ENCODE results near the gene KIF1B.
"Not testable (repeated sequence)": the region's sequence is repeated elsewhere in the genome, so short reads cannot be mapped to it uniquely, and the experiment has no call there.

The KIF1B gene

DNA sequence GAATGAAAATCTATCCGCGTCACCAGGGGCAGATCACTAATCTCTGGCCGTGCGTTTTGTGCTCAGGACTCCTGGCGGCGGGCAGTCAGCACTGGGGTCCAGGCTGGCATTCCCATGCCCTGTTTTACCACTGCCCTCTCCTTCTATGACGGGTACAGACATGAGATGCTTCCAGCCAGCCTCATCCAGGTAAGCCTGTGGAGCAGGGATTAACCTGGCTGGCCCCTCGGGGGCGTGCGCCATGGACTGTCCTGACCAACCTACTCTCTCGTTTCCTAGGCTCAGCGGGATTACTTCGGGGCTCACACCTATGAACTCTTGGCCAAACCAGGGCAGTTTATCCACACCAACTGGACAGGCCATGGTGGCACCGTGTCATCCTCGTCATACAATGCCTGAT lies 209.0 kb downstream of the KIF1B start:
- TF ChIP-seq, protein P1, sequence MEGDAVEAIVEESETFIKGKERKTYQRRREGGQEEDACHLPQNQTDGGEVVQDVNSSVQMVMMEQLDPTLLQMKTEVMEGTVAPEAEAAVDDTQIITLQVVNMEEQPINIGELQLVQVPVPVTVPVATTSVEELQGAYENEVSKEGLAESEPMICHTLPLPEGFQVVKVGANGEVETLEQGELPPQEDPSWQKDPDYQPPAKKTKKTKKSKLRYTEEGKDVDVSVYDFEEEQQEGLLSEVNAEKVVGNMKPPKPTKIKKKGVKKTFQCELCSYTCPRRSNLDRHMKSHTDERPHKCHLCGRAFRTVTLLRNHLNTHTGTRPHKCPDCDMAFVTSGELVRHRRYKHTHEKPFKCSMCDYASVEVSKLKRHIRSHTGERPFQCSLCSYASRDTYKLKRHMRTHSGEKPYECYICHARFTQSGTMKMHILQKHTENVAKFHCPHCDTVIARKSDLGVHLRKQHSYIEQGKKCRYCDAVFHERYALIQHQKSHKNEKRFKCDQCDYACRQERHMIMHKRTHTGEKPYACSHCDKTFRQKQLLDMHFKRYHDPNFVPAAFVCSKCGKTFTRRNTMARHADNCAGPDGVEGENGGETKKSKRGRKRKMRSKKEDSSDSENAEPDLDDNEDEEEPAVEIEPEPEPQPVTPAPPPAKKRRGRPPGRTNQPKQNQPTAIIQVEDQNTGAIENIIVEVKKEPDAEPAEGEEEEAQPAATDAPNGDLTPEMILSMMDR (IDR thresholded peaks at IDR 0.05; ENCODE audit: low read depth, low read length, missing control alignments), result no peak
- no peak overlapping the region for H3K4me3 ChIP-seq (ENCODE audit: low read depth, low read length)
- in situ Hi-C loops (cut with HindIII; ENCODE audit: low sequenced_read_pairs), result no loop called here
- DNase-seq (ENCODE audit: low read depth), result no peak

DNA sequence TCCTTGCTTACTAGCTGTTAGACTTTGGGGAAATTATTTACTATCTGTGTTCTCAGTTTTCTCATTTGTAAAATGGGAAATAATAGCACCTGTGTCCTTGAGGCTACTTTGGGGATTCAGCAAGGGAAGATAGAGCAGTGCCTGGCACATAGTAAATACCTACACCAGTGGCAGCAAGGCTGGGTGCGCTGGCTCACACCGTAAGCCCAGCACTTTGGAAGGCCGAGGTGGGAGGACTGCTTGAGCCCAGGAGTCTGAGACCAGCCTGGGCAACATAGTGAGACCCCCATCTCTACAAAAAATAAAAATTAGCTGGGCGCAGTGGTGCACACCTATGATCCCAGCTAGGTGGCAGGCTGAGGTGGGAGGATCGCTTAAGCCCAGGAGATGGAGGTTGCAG lies 211.3 kb downstream of the KIF1B start:
- no peak for DNase-seq (ENCODE audit: low read depth)
- in situ Hi-C loops (cut with HindIII; ENCODE audit: low sequenced_read_pairs), result loop anchor here (10.0 kb wide), 1 partner anchor 73 kb away; no protein-coding TSS in a partner anchor
- TF ChIP-seq, protein P1 (IDR thresholded peaks at IDR 0.05; ENCODE audit: low read depth, low read length, missing control alignments), result no peak
- H3K4me3 ChIP-seq (ENCODE audit: low read depth, low read length), result no peak overlapping the region

DNA sequence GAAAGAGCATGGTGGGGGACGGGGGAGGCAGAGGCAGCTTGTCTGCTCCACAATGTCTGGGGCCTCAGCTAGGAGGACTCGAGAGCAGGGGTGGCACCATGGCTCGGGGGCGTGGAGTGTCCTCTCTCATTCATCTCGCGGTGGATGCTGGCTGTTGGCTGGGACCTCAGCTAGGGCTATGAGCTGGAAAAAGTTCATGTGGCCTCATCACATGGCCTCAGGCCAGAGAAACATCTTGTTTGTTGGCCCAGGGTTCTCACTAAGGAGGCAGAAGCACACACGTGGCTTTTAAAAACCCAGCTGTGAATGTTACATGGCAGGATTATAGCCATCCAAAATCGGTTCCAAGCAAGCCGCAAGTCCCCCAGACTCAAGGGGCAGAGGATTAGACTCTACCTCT lies 213.7 kb downstream of the KIF1B start:
- TF ChIP-seq, protein P1 (IDR thresholded peaks at IDR 0.05; ENCODE audit: low read depth, low read length, missing control alignments), result no peak
- no peak overlapping the region for H3K4me3 ChIP-seq (ENCODE audit: low read depth, low read length)
- in situ Hi-C loops (cut with HindIII; ENCODE audit: low sequenced_read_pairs), result loop anchor here (10.0 kb wide), 1 partner anchor 71 kb away; no protein-coding TSS in a partner anchor
- DNase-seq (ENCODE audit: low read depth), result no peak

DNA sequence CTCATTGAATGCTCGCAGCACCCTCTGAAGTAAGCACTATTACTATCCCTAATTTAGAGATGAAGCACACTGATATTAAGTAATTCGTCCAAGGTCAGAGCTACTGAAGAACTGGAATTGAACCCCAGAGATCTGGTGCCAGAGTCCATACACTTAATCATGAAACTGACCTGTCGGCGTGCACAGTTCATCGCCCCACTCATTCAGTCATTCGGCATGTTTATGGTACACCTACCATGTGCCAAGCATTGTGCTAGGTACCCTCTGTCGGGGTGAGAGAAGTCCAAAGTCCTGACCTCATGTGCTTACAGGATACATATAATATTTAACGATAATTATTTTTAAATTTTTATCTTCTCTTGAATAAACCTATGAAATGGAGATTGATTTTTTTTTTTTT lies 214.3 kb downstream of the KIF1B start:
- in situ Hi-C loops (cut with HindIII; ENCODE audit: low sequenced_read_pairs), result loop anchor here (10.0 kb wide), 1 partner anchor 70 kb away; no protein-coding TSS in a partner anchor
- no peak overlapping the region for H3K4me3 ChIP-seq (ENCODE audit: low read depth, low read length)
- TF ChIP-seq, protein P1 (IDR thresholded peaks at IDR 0.05; ENCODE audit: low read depth, low read length, missing control alignments), result no peak
- DNase-seq (ENCODE audit: low read depth), result no peak

DNA sequence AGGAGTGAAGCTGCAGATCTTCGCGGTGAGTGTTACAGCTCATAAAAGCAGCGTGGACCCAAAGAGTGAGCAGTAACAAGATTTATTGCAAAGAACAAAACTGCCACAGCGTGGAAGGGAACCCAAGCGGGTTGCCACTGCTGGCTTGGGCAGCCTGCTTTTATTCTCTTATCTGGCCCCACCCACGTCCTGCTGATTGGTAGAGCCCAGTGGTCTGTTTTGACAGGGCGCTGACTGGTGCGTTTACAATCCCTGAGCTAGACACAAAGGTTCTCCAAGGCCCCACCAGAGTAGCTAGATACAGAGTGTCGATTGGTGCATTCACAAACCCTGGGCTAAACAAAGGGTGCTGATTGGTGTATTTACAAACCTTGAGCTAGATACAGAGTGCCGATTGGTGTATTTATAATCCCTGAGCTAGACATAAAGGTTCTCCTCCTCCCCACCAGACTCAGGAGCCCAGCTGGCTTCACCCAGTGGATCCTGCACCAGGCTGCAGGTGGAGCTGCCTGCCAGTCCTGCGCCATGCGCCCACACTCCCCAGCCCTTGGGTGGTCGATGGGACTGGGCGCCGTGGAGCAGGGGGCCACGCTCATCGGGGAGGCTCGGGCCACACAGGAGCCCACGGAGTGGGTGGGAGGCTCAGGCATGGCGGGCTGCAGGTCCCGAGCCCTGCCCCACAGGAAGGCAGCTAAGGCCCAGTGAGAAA lies 215.6 kb downstream of the KIF1B start:
- in situ Hi-C loops (cut with HindIII; ENCODE audit: low sequenced_read_pairs), result loop anchor here (10.0 kb wide), 1 partner anchor 69 kb away; no protein-coding TSS in a partner anchor
- H3K4me3 ChIP-seq (ENCODE audit: low read depth, low read length); DNase-seq (ENCODE audit: low read depth): not testable (repeated sequence)

DNA sequence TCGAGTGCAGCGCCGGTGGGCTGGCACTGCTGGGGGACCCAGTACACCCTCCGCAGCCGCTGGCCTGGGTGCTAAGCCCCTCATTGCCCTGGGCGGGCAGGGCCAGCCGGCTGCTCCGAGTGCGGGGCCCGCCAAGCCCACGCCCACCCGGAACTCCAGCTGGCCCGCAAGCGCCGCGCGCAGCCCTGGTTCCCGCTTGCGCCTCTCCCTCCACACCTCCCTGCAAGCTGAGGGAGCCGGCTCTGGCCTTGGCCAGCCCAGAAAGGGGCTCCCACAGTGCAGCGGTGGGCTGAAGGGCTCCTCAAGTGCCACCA lies 216.1 kb downstream of the KIF1B start:
- H3K4me3 ChIP-seq (ENCODE audit: low read depth, low read length); DNase-seq (ENCODE audit: low read depth): not testable (repeated sequence)
- in situ Hi-C loops (cut with HindIII; ENCODE audit: low sequenced_read_pairs), result loop anchor here (10.0 kb wide), 1 partner anchor 68 kb away; no protein-coding TSS in a partner anchor

DNA sequence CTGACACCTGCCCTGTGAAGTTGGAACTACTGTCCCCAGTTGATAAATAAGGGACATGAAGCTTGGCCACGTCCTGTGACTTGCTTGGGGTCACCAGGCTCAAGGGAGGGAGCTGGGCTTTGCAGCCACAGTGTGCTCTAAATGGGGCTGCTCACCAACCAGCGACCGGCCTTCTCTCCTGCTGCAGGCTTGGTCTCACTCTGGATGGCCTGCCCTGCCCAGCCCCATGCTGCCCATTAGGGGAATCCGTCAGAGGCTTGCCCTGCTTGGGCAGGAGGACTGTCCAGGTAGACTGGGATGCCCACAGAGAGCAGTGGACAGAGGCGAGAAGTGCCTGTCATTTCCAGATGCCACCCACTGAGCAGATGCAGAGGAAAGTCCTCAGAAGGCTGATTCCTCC lies 218.6 kb downstream of the KIF1B start:
- in situ Hi-C loops (cut with HindIII; ENCODE audit: low sequenced_read_pairs), result loop anchor here (10.0 kb wide), 1 partner anchor 66 kb away; no protein-coding TSS in a partner anchor
- H3K4me3 ChIP-seq (ENCODE audit: low read depth, low read length), result no peak overlapping the region
- no peak for DNase-seq (ENCODE audit: low read depth)
- TF ChIP-seq, protein P1 (IDR thresholded peaks at IDR 0.05; ENCODE audit: low read depth, low read length, missing control alignments), result no peak

All from astrocyte of the cerebellum (primary cell).